ENCODE measurements around the gene PRM2.

The PRM2 gene

DNA sequence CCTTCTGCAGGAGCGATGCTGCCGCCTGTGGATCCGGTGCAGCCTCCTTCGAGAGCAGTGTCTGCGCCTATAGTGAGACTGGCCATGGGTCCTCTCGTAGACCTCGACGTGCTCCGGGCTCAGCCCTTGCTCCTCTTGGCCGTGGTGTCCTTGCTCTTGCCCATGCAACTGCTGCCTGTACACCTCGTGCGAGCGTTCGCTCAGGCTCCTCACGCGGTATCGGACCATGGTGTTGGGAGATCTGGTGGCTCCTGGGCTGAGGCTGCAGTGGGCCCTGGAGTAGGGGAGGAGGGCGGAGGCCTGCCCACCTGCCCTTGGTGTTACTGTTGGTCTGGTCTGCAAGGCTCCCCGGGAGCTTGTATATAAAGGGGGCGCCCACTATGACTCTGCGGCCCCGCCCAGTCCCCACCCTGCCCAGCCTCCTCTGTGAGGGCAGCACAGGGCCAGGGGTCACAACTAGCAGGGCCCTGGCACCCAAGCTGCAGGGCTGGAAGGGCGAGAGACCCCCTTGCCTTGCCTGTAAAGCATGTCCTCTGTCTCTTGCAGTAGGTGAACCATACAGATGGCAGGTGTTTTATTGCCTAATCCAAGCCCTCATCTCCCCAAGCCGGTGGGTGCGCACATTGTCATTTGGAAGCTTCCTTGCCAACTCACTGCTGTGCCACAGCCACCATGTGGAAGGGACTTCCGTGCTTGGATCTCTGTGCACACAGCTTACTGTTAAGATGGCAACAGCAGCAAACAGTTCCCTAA is at the start of gene PRM2:
PRM2 (minus strand) TSS at position 338 of the 753 bp plus-strand sequence; CDS start at position 228, 110 bp downstream.
- no peak for DNase-seq

GRCh38 chr16:11325404-11326083 is 49.3 kb upstream of the PRM2 start:
- peak; percentile 71 for DNase-seq

GRCh38 chr16:11323551-11324336 is 47.5 kb upstream of the PRM2 start:
- no peak for DNase-seq

- DNase-seq: no peak
Measured at GRCh38 chr16:11322823-11323222, 46.5 kb upstream of the PRM2 start.

DNA sequence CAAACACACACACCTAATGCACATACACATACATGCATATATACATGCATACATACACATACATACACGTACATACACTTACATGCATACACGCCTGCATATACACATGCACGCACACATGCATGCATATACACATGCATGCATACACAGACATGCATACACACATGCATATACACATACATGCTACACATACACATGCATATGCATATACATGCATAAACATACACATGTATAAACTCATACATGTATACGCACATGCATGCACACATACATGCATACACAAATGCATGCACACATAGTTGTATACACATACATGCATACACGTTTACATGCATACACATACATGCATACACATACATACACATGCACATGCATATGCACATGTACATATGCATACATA is 45.4 kb upstream of the PRM2 start:
- no peak for DNase-seq

DNA sequence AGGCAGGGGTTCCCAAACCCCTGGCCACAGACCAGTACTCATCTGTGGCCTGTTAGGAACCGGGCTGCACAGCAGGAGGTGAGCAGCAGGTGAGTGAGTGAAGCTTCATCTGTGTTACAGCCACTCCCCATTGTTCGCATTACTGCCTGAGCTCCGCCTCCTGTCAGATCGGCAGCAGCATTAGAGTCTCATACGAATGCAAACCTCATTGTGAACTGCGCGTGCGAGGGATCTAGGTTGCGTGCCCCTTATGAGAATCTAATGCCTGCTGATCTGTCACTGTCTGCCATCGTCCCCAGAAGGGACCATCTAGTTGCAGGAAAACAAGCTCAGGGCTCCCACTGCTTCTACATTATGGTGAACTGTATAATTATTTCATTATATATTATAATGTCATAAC is 43.9 kb upstream of the PRM2 start:
- no peak for DNase-seq

DNA sequence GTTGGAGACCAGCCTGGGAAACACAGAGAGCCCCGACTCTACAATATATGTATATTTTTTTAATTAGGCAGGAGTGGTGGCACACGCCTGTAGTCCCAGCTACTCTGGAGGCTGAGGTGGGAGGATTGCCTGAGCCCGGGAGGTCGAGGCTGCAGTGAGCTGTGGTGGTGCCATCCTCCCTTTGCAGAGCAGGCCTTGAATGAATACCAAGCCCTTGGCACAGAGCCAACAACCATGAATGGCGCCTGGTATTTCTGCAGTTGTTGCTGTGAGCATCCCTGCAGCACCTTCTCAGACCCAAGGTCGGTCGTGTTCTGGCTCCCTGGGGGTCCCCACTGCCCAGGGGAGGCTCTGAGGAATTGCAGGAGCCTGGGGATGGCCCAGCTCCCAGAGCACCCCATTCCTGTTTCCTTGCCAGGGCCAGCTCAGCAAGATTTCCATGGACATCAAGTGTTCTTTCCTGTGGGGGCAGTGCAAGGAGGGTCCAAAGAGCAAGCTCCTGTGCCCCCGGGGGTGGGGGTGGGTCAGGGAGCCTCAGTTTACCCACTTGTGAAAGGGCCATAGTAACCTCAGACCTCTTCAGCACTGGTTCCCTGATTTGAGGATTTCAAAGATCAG is 43.4 kb upstream of the PRM2 start:
- no peak for DNase-seq

GRCh38 chr16:11318817-11319216 is 42.5 kb upstream of the PRM2 start:
- no peak for DNase-seq

GRCh38 chr16:11316331-11317015 is 40.2 kb upstream of the PRM2 start:
- DNase-seq: no peak

- no peak for DNase-seq
Measured at GRCh38 chr16:11315510-11315909, 39.2 kb upstream of the PRM2 start.

DNA sequence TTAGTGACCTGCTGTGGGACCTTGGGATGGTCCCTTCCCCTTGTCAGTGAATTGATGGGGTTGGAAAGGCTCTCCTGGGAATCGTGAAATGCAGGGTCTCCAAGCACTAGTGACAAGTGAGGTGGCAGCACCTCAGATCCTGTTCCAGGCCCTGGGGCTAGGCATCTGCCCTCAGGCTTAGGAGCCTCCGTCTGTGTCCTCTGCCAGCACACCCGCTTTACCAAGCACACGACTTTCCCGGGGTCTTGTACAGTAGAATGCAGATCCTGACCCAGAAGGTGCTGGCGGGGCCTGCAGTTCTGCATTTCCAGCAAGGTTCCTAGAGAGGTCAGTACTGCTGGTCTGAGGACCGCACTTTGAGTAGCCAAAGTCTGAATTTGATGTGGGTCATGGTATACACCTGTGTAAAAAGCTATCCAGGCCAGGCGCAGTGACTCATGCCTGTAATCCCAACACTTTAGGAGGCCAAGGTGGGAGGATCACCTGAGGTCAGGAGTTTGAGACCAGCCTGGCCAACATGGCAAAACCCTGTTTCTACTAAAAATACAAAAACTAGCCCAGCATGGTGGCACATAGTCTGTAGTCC is 38.1 kb upstream of the PRM2 start:
- DNase-seq: no peak

DNA sequence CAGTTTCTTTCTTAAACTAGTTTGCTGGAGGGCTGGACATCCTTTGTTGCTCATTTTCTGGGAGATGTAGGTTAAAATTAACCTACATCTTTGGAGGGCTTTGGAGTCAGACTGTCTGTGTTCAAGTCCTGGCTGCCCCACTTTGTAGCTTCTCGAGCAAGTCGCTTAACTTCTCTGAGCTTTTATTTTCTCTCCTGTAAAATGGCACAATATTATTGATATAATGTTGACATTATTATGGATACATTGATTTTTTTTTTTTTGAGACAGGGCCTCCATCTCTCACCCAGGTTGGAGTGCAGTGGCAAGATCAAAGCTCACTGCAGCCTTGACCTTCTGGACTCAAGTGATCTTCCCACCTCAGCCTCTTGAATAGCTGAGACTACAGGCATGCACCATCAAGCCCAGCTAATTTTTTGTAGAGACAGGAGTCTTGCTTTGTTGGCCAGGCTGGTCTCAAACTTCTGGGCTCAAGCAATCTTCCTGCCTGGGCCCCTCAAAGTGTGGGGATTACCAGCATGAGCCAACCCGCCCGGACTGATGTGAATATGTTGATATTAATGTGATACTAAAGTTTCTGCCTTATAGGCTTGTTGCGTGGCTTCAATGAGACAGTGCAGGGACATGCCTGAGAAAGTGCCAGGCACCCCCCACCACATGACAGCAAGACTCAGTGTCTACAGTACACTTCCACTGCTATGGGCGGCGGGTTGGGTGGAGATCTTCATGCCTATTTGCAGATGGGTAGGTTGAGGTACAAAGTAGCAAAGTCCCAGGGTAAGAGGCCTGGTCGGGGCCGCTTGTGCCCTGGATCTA is 37.4 kb upstream of the PRM2 start:
- no peak for DNase-seq

DNA sequence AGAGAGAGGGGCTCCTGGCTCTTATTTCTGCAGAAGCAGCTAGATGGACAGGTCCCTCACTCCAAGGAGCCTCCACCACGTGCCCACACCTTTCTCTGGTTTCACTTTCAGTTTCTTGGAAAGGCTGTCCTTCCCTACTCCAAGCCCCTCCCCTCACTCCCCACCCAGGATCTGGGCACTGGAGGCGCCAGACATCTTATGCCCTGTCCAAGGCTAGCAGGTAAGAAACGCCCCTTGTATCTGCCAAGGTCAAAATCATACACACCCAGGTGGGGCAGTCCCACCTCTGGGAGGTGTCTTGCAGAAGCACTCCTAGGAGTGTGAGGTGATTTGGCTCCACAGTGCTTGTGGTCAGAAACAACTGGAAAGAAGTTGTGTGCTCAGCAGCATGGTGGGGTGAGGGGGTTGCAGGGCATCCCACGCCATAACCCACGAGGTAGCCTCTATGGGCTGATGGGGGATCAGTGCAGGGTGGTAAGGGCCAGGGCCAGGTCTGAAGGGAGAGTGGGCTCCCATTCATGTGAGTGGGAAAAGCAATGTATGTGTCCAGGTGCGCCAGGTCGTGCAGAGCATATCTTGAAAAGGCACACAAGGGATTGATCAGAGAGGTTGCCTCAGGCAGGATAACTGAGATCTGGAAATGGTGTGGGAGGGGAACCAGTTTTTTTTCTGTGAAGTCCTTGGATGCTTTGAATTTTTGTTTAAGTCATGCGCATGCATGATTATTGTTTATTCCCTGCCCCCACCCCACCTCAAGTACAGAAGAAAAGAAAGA is 36.6 kb upstream of the PRM2 start:
- no peak for DNase-seq

DNA sequence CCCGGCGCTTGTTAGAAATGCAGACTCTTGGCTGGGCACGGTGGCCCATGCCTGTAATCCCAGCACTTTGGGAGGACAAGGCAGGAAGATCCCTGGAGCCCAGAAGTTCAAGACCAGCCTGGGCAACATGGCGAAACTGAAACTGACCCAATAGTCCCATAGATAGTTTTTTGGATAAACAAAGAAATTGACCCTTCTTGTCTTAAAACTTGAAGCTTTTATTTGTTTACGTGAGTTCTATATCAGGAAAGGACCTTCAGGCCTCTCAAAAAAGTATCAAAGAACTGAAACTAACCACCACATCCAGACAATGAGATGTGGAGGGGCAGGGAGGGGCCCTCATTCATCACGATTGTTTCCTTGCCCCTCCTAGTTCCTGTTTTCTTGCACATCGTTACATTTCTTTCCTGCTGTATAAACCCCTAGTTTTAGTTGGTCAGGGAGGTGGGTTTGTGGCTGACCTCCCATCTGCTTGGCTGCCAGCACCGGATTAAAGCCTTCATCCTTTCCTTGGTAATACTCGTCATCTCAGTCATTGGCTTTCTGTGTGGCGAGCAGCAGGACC is 34.8 kb upstream of the PRM2 start:
- DNase-seq: no peak

- no peak for DNase-seq
Measured at GRCh38 chr16:11310634-11310977, 34.3 kb upstream of the PRM2 start.

DNA sequence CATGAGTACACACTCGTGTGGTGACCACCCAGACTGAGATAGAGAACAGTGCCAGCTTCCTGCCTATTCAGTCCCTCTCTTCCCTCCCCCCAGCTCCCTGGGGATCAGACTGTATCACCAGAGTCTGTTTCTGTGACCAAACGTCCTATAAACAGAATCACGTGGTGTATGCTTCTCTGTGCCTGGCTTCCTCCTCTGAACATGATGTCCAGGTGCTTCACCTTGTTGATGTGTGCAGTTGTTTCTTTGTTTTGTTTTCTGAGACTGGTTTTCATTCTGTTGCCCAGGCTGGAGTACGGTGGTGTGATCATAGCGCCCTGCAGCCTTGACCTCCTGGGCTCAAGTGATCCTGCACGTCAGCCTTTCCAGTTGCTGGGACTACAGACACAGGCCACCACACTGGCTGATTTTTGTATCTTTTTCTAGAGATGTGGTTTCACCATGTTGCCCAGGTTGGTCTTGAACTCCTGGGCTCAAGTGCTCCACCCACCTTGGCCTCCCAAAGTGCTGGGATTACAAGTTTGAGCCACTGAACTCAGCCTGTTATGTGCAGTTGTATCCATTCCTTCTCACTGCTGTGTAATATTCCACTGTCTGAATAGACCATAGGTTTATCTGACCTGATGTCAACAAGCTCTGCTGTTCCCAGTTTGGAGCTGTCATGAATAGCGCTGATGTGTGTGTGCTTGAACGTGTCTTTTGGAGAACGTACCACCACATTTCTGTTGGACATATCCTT is 33.8 kb upstream of the PRM2 start:
- no peak for DNase-seq

DNA sequence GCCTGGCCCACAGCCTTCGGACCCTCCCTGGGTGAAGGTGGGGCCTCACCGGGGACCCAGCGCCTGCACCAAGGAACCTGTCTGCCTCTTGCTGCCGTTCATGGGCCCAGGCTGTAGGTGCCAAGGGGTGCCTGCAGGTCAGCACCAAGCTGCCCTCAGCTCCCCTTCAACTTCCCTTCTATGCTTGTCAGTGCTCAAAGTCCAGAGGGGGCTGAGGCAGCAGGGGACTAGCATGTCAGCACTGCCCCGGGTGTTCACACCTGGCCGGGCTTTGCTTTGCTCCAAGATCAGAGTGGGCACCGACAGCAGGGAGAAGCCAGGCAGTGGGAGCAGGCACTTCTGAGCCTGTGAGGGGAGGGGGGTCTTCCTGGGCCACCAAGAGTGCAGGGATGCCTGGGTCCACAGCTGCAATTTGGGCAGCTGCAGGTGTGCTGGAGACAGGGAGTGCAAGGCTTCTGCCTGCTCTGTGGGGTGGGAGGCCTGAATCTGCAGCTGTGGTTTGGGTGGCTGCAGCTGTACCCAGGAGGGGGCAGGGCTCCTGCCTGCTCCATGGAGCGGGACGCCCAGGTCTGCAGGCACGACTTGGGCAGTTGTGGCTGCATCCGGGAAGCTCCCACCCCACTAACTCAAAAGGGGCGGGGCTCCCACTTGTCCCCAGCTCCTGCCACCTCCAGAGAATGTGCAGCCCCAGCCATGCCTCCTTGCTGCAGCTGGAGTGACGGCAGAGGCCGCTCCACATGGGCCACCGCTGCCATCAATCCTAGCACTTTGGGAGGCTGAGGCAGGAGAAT is 32.4 kb upstream of the PRM2 start:
- DNase-seq: no peak

DNA sequence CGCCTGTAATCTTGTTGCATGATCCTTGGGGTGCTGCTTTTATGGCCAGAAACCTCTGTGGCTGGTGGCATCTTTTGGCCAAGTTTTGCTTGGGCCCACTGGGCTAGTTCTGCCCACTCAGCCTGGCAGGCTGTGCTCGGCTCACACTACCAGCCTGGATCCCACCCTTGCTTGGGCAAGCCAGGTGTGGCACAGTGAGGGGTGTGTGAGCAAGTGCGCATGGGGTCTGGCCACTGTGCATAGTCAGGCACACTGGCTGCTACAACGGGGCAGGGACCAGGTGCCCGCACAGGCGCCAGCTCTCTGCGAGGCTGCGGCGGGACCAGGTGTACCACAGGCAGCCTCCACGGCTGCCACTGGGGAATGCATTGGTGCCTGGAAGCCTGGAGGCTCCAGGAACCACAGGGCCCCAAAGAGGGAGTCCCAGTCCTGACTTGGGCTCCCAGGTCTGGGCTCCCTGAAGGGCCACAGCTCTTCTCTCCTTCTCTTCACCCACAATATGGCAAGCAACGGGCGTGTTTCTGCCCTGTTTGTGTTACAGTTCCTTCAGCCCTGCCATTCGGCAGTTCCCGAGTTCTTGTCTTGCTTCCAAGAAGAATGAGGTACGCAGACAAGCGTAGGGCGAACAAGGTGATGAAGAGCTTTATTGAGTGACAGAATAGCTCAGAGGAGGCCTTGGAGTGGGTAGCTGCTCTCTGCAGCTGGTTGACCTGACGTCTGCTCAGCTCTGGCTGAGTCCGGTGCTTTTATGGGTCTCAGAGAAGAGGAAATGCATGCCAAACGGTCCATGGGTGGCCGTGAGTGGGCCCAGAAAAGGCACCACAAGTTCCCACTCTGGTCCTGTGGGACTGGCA is 31.6 kb upstream of the PRM2 start:
- DNase-seq: no peak

Measured in activated CD8-positive, alpha-beta memory T cell treated with anti-CD3 and anti-CD28 coated beads for 24 hours (primary cell).